Calu3 (cell line): Measurements from ENCODE around the gene TBPL2. TPM values are rescaled to one million over a fixed set of nuclear protein-coding genes. Genes with fewer than 3 reads are reported as not detected.

Experiments
- BruUV-seq: library from RNA; stranded (reverse); fragments of 400-500 nt; replicated peaks from 2 replicates; lab custom pipeline; 2021; lab: Mats Ljungman, UMichigan
- CTCF ChIA-PET: fragments of 300-600 bp; sonication (Branson Sonifier 250); formaldehyde crosslinking; loops from one replicate; lab custom pipeline; 2022; ENCODE audit warnings: antibody characterized with exemption; lab: Charles Lee
- DNase-seq: peaks from one replicate; pipeline ENCODE4 v3.0.0; 2022
- H3K27ac Mint-ChIP-seq: one replicate; pipeline ENCODE4 v1.8.0; 2022; ENCODE audit warnings: mixed read lengths; ENCODE audit not compliant: unreplicated experiment
- H3K27me3 Mint-ChIP-seq: one replicate; pipeline ENCODE4 v1.8.0; 2022; ENCODE audit warnings: mixed read lengths; ENCODE audit not compliant: unreplicated experiment
- H3K36me3 Mint-ChIP-seq: one replicate; pipeline ENCODE4 v1.8.0; 2022; ENCODE audit warnings: mild to moderate bottlenecking, moderate library complexity, mixed read lengths; ENCODE audit not compliant: insufficient read depth, unreplicated experiment
- H3K4me1 Mint-ChIP-seq: one replicate; pipeline ENCODE4 v1.8.0; 2022; ENCODE audit warnings: mild to moderate bottlenecking, low read depth, mixed read lengths; ENCODE audit not compliant: unreplicated experiment
- H3K4me3 Mint-ChIP-seq: one replicate; pipeline ENCODE4 v1.8.0; 2022; ENCODE audit warnings: mild to moderate bottlenecking, low read depth, moderate library complexity, mixed read lengths; ENCODE audit not compliant: unreplicated experiment
- H3K9me3 Mint-ChIP-seq: one replicate; pipeline ENCODE4 v1.8.0; 2022; ENCODE audit warnings: low read depth, mixed read lengths; ENCODE audit not compliant: unreplicated experiment
- CTCF ChIP-seq: fragments of 200-600 bp; IDR thresholded peaks from one replicate; pipeline ENCODE4 v1.8.0; 2022; ENCODE audit warnings: antibody characterized with exemption; ENCODE audit not compliant: unreplicated experiment
- intact Hi-C: fragments of 100-400 bp; cut with micrococcal nuclease; formaldehyde crosslinking; loops from one replicate; pipeline ENCODE4 v1.10.0; 2022; ENCODE audit not compliant: unreplicated experiment
- total RNA-seq: library from RNA; stranded (reverse); gene quantifications from 2 replicates; pipeline ENCODE4 v1.2.3, GENCODE V29; 2022

TBPL2 gene
- total RNA-seq, 1 experiment from 2014 or later = not detected

- CTCF ChIA-PET = interaction anchor here (0.7 to 1.1 kb wide), 2 partner anchors 12 to 107 kb away, joined by 3 to 4 read pairs; no protein-coding TSS in a partner anchor
- no peak for DNase-seq
- TF ChIP-seq CTCF = no peak
- Mint-ChIP-seq H3K36me3 (no peaks in the 10 kb centered on the region), H3K4me3 (no peak overlapping the region), H3K27ac (no peak overlapping the region), H3K9me3 (no peaks in the 10 kb centered on the region), H3K27me3 (no peaks in the 10 kb centered on the region), H3K4me1 (peaks cover 40% of the 10 kb centered on the region)
- intact Hi-C loops = loop anchor here (10.0 kb wide), 1 partner anchor 145 kb away; no protein-coding TSS in a partner anchor
- BruUV-seq = no TSS peak
Observed at GRCh38 chr14:55450124-55450523, 9.7 kb upstream of the TBPL2 start.

GRCh38 chr14:55449116-55449515, 8.7 kb upstream of the TBPL2 start:
- BruUV-seq = no TSS peak
- peaks cover 30% of the 10 kb centered on the region for H3K4me1 Mint-ChIP-seq
- no peak overlapping the region for H3K27ac Mint-ChIP-seq
- DNase-seq = no peak
- no peaks in the 10 kb centered on the region for H3K27me3 Mint-ChIP-seq
- H3K4me3 Mint-ChIP-seq = no peak overlapping the region
- intact Hi-C loops = loop anchor here (5.0 kb wide), 1 partner anchor 233 kb away; no protein-coding TSS in a partner anchor
- H3K36me3 Mint-ChIP-seq = no peaks in the 10 kb centered on the region
- no peaks in the 10 kb centered on the region for H3K9me3 Mint-ChIP-seq
- TF ChIP-seq CTCF = no peak
- CTCF ChIA-PET = no interaction called here

GRCh38 chr14:55448141-55448614, 7.8 kb upstream of the TBPL2 start:
- Mint-ChIP-seq H3K4me3 (no peak overlapping the region), H3K27me3 (no peaks in the 10 kb centered on the region), H3K27ac (no peak overlapping the region), H3K9me3 (no peaks in the 10 kb centered on the region), H3K36me3 (no peaks in the 10 kb centered on the region), H3K4me1 (peaks cover 24% of the 10 kb centered on the region)
- intact Hi-C loops = loop anchor here (5.0 kb wide), 1 partner anchor 234 kb away; no protein-coding TSS in a partner anchor
- DNase-seq = peak; percentile 32
- CTCF ChIA-PET = interaction anchor here (0.7 kb wide), 1 partner anchor 256 kb away, joined by 3 read pairs; no protein-coding TSS in a partner anchor
- BruUV-seq = no TSS peak
- no peak for TF ChIP-seq CTCF

GRCh38 chr14:55446833-55447232, 6.4 kb upstream of the TBPL2 start:
- no peaks in the 10 kb centered on the region for H3K36me3 Mint-ChIP-seq
- intact Hi-C loops = loop anchor here (5.0 kb wide), 1 partner anchor 235 kb away; no protein-coding TSS in a partner anchor
- no peak for DNase-seq
- CTCF ChIA-PET = interaction anchor here (0.6 to 1.3 kb wide), 7 partner anchors 9 to 1412 kb away, joined by 3 to 6 read pairs (median 3); no protein-coding TSS in a partner anchor
- BruUV-seq = no TSS peak
- H3K4me3 Mint-ChIP-seq = no peak overlapping the region
- peaks cover 24% of the 10 kb centered on the region for H3K4me1 Mint-ChIP-seq
- TF ChIP-seq CTCF = no peak
- H3K27ac Mint-ChIP-seq = no peak overlapping the region
- H3K9me3 Mint-ChIP-seq = no peaks in the 10 kb centered on the region
- H3K27me3 Mint-ChIP-seq = no peaks in the 10 kb centered on the region
